GM12873 (cell line): ENCODE results near the gene RBBP9.

Source experiments
- TF ChIP-seq, protein P1 (sequence below): IDR thresholded peaks from 2 replicates; pipeline ENCODE4 v1.5.1; 2012; ENCODE audit warnings: low read depth, mild to moderate bottlenecking, moderate library complexity, low read length, control low read depth; ENCODE audit not compliant: insufficient read depth; ENCODE audit errors: missing control alignments

Gene RBBP9

DNA sequence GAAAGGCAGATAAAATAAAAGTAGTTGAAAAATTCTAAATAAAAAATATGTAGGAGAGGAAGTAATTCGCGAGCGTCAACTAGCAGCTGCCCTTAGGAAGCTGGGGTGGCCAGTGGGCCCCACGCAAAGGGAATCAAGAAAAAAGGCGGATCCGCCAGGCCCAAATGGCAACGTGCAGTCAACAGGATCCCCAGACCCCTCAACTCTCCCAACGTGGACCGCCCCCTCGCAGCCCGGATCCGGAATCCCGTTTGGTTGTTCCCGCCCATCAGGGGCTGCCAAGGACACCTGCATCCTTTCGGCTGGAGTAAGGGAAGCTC lies 30.5 kb downstream of the RBBP9 start:
- TF ChIP-seq, protein P1, sequence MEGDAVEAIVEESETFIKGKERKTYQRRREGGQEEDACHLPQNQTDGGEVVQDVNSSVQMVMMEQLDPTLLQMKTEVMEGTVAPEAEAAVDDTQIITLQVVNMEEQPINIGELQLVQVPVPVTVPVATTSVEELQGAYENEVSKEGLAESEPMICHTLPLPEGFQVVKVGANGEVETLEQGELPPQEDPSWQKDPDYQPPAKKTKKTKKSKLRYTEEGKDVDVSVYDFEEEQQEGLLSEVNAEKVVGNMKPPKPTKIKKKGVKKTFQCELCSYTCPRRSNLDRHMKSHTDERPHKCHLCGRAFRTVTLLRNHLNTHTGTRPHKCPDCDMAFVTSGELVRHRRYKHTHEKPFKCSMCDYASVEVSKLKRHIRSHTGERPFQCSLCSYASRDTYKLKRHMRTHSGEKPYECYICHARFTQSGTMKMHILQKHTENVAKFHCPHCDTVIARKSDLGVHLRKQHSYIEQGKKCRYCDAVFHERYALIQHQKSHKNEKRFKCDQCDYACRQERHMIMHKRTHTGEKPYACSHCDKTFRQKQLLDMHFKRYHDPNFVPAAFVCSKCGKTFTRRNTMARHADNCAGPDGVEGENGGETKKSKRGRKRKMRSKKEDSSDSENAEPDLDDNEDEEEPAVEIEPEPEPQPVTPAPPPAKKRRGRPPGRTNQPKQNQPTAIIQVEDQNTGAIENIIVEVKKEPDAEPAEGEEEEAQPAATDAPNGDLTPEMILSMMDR, result no peak

DNA sequence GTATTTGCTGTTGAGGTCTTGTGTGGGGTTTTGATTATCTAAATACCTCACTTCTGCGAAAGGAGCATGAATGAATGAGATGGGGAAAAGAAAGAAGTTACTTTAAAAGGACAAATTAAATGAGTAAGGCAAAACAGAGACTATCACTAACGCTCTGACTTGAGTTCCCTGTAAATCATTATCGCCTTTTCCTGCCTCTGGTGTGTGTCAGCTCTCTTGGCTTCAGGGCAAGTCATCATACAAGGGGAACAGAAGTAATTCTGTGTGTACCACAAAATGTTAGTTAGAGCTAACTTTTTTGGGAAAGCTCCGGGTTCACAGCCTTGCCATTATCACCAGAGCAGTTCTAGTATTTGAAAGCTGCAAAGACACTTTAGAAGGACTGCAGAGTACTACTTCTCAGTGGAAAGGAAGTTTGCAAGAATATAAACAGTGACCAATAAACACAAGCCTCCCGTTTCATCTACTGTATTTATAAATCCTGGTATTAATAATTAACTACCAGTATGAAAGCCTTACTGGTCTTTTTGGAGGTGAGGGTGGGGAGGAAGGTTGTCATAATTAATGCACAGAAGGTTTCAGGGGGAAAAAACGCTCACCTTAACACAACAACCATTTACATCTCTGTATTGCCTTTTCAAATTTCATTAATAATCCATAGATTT lies 31.4 kb downstream of the RBBP9 start:
- TF ChIP-seq, protein P1, result no peak

DNA sequence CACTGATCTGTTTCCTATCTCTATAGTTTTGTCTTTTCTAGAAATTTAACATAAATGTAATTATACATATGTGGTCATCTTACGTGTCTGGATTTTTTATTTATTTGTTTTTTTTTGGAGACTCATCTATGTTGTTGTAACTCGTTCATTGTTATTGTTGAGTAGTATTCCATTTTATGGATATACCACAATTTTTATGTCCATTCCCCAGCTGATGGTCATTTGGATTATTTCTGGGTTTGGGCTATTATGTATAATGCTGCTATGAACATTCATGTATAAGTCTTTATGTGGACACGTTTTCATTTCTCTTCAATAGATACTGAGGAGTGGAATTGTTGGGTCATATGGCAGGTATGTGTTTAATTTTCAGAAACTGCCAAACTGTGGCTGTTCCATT lies 40.4 kb downstream of the RBBP9 start:
- TF ChIP-seq, protein P1, result no peak

DNA sequence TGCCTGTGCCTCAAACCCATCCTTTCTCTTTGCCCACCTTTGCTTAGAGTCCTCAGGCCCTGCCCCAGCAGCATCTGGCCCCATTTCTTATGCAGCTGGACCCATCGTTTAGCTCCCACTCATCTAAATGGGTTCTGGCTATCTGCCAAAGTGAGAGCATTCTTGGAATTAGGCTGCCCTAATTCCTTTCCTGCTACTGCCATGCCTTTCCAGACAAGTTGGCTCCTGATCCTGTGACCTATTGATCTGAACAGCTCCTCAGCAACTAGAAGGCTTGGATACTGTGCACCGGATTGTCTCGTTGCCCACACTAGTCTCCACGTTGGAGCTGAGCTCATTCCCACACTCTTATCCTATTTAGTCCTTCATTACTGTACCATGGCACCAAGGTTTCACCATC lies 53.1 kb downstream of the RBBP9 start:
- TF ChIP-seq, protein P1, result no peak

DNA sequence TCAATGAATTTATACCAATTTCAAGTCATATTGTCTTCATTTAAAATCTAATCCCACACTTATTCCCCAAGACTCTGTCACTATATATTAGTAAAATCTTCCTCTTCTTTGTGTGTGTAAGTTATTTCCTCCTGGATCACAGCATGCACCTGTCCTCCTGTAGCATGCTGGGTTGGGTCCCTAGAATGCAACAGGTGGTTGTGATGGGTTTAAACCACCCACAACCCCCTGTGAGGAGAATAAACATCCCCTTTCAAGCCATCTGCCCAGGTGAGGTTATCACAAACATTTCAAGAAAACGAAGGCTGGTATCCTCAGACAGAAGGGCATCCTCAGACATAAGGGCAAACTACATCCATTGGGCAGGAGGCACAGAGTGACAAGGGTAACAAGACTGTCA lies 56.6 kb downstream of the RBBP9 start:
- TF ChIP-seq, protein P1, result no peak

DNA sequence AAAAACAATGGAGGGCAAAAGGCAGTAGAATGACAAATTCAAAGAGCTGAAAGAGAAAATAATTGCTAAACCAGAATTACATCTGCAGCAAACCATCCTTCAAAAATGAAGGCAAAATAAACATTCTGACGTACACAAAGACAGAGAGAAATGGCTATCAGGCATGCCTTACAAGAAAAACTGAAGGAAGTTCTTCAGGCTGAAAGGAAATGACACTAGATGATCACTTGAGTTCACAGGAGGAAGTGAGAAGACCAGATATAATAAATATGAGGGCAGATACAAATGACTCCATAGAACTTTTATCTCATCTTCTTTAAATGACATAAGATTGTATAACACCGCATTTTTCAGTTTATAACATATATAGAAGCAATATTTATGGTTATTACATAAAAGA lies 60.2 kb downstream of the RBBP9 start:
- TF ChIP-seq, protein P1, result no peak
